Measurements from ENCODE around the gene CHAF1A.
A peak's percentile ranks its signal among the peaks of the same experiment; 100 is the strongest.

Gene CHAF1A

DNA sequence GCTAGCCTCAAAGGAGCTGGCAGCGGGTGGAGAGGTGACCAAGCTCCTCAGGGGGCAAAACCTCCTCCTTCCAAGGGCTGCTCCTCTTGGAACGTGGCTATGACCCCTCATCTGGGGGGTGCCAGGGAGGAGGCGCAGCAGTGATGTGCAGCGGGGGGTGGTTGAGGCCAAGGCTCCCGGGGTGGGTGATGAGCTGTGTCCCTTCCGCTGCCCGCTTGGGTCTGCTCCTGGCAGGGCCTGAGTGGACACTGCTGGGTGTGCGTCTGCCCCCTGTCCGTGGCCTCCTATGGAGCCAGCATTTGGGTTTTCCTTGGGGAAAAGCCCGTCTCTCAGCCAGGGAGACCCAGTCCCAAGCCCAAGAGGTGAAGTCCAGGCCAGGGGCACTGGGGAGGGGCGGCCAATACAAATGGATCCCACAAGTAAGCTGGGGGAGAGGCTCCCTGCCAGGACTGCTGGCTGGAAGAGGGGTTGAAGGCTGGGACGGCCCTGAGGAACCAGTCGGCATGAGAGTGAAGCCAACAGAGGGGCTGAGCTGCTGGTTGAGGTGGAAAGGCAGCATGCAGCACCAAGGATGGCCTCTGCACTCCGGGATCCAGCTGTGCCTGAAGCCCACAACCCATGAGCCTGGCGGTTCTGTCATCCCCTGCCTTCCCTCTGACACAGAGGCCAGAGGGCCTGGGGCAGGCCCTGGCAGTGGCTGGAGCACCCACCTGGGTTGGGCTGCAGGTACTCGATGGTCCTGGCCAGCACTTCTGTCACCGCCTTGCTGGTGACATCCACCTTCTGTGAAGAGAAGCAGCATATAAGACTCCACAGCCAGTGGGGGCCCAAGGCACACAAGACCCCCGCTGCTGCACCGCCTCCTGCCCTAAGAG is 36.4 kb upstream of the CHAF1A start:
- no peak for DNase-seq (ENCODE audit: low read depth in 4 of 4, low spot score in 1 of 4)

DNA sequence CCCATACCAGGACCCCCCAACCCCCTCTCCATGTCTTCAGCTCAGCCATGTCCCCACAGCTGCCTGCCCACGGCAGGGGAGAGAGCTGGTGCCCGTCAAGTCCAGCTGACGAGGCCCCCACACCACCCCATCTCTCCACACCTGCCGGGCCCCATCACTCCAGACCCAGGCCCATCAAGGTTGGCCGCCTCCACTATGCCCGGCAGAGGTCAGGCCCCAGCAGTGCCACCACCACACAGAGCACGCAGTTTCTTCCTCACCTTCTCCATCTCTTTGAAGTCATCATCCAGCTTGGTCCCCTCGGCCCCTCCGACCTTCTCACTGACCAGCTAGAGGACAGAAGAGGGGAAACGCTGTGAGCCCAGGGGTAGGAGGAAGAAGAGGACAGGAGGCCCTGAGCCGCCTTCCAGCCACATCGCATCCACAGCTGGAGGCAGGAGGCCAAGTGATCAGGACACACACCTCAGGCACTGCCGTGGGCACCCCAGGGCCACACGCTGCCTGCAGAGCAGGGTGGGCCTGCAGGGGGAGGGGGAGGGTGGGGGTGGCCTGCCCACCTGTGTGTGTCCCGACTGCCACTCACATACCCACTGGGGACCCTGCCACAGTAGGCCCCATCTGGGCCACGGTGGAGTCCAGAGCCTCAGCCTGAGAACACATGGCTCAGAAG is 35.6 kb upstream of the CHAF1A start:
- DNase-seq (ENCODE audit: low read depth in 4 of 4, low spot score in 1 of 4), result no peak

DNA sequence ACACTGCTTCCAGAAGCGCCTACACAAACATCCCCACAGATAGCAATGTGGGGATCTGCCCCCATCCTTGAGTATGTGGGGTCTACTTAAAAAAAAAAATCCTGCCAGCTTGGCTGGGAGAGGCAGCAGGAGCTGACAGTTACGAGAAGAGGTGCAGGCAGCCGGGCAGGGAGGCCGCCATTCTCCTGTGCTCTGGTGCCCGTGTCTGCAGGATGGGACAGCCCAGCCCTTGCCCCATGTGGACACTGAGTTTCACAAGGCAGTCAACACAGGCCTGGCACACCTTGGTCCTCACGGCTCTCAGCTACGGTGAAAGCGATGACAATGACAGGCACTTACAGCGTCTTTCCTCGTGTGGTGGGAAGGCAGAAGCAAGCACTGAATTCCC is 35.1 kb upstream of the CHAF1A start:
- DNase-seq (ENCODE audit: low read depth in 4 of 4, low spot score in 1 of 4), result no peak

DNA sequence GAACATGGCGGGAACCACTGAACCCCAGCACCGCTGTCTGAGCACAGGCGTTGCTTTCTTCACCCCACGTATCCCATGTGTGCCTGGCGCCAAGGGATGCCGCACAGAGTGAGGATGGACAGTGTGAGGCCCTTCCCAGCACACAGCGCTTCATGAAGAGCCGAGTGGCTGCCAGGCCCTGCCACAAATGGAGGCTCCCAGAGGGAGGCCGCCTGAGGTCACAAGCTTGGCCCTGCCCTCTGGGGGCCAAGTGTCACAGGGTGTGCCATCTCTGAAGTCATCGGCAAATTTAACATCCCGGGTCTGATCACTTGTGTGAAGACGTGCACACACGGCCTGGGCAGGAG is 34.7 kb upstream of the CHAF1A start:
- no peak for DNase-seq (ENCODE audit: low read depth in 4 of 4, low spot score in 1 of 4)

DNA sequence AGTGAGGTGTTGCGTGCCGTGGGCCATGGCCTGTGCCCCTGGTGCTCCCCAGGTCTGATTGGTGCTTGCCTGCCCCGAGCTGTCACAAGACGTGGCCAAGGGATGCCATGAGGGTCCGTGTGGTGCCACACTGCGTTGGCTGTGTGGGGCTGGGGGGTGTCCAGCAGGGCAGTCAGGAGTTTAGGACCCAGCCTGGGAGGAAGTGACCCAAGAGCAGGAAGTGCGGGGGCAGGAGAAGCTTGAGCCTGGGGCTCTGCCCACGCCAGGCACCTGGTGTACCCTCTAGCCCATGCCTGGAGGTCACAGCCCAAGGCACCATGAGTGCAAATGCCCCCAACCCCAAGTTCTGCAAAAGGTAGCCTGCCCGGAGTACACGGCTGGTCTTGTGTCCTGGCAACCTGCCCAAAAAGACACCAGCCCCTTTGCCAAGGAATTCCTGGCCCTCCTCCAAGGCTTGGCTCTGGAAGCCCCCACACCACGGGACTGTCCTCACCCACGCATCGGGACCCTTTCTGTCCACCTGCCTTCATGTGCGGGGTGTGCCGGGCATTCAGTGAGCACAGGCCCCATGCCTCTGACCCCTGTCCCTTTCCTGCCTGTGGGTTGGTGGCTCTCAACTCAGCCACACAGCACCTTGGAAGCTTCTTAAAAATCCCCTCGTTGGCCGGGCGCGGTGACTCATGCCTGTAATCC is 34.2 kb upstream of the CHAF1A start:
- DNase-seq (ENCODE audit: low read depth in 4 of 4, low spot score in 1 of 4), result no peak

DNA sequence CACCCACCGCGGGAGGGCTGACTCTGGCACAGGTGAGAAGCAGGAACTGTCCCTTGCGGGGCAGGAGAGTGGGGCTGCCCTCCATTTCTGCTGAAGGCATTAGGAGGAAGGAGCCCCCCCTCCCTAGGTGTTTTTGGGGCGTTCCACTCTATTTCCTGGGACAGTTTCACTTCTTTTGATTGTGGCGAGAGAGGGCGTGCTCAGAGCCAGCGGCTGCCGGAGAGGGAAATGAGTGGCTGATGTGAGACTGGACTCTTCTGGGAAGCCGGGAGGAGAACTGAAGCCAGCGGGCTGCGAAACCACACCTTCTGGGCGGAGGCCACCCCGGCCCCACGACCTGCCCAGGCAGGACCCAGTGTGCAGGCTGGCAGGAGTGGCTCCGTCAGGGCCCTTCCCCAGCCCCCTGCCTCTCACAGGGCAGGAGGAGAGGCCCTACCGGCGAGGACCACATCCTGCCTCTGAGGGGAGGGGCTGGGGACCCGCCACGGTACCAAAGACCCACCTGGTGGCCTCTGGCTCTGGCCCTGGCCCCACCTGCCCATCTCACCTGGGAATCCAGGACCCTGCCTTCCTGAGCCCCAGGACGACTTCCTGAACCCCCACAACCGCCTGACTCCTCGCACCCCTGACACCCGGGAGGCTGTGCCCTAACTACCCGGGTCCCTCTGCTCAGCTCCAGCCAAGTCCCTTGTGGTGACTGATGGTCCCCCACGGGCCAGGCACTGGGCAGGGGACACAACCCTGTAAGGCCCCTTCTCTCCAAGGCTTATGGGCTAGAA is 33.1 kb upstream of the CHAF1A start:
- DNase-seq (ENCODE audit: low read depth in 4 of 4, low spot score in 1 of 4), result peak in 3 of 4 experiments; percentile 28 to 67 (median 37)

DNA sequence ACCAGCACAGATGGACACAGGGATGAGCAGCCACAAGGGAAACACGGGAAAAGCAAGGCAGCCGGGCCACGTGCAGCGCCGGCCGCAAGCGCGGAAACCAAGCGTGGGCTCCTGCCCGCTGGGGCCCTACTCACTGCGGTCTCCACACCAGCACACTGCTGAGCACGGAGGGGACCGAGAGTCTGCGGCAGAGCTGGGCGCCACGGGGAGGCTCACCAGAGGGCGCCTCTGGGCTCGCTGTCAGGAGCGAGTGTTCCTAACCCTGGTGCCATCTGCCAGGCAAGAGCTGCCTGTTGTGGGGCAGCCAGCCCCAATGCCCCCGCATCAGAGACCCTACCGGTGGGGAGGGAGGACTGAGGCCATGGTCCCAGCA is 32.6 kb upstream of the CHAF1A start:
- DNase-seq (ENCODE audit: low read depth in 4 of 4, low spot score in 1 of 4), result peak; percentile 52 to 73 (median 58)

DNA sequence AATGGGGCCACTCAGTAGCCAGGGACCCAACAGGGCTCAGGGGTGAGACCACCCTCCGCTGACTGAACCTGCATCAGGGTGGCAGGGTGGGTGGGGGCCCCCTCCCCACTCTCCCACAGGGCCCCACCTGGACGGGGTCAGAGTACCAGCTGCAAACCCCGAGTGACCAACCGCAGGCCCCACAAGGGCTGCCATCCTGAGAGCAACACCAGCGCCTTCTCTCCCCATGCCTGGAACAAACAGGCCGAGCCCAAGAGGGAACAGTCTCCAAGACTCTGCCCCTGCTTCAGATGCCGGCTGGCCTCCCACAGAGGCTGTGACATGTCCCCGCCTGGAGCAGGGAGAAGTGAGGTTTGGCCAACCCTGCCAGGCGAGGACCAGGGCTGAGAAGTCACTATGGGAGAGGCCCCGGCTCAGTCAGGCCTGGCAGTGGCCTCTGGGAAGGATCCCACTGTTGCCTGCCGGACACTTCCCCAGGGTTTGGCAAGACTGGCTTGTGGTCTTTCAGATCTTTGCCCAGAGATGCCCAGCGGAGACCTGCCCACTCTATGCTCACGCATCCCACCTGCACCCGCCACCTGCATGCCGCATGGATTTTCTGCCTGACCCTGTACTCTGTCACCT is 31.9 kb upstream of the CHAF1A start:
- DNase-seq (ENCODE audit: low read depth in 4 of 4, low spot score in 1 of 4), result no peak

DNA sequence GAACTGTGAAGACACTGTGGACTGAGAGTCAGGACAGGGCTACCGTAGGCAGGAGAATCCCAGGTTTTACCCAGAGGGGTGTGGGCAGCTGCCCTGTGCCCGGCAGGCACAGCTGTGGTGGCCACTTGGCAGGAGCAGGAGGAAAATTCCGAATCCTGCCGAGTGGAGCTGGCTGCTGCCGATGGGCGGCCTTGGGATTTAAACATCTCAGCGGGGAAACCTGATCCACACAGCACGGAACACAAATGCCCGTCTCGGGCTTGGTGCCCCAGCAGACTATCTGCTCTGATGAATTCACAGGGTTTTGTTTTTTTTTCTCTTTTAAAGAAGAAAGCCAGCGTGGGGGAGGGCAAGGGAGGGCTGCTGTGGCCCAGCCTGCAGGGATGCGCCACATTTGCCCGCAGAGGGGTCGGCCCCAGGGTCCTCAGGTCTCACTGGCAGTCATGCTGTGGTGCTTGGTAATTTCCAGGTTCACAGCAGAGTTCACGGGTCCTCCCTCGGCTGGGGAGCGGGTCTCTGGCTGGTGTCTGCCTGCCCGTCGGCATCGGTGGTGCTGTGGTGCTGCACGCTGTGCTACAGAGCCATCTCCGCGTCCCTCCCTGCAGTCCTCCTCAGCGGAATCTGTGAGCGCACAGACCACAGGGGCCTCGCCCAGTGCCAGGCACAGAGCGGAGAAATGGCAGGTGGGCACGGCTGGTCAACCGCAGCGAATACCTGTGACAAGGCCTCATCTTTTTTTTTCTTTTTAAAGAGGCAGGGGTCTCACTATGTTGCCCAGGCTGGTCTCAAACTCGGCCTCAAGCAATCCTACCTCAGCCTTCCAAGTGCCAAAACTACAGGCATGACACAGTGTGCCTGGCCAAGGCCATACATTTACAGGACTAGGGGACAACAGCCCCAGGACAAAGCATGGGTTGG is 30.9 kb upstream of the CHAF1A start:
- DNase-seq (ENCODE audit: low read depth in 4 of 4, low spot score in 1 of 4), result no peak

DNA sequence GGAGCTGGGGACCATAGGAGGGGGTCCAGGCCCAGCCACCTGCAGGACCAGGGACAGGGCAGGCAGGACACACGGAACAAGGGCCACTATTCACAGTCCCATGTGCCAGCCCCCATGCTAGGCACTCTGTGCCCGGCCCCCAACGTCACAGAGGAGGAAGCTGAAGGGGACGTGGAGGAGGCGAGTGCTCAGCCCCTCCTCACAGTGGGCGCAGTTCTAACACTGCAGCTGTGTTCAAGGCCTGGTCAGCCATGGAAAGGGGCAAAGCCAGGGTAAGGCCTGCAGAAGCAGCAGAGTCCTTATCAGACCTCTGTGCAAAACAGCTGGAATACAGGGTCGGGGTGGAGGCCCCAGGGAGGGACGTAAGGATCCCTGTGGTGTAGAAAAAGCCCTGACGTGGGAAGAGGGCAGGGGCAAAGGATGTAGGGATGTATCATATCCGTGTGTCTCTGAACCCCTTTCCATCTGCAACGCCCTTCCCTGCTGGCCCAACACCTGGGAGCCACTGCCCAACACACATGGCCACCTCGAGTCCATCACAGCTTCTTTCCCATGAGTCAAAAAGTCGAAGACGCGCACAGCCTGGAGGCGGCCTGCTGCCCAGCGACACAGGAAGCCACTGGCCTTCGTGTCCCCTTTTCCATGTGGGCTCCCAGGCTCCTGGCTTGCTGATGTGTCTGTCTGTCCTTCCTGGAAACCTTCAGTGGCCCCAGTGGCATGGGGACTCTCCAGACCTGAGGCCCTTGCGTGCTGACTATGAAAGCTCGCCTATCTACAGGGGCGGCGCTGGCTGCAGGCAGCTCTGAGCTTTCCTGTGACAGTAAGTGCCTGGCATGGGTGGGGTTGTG is 30.1 kb upstream of the CHAF1A start:
- no peak for DNase-seq (ENCODE audit: low read depth in 4 of 4, low spot score in 1 of 4)

DNA sequence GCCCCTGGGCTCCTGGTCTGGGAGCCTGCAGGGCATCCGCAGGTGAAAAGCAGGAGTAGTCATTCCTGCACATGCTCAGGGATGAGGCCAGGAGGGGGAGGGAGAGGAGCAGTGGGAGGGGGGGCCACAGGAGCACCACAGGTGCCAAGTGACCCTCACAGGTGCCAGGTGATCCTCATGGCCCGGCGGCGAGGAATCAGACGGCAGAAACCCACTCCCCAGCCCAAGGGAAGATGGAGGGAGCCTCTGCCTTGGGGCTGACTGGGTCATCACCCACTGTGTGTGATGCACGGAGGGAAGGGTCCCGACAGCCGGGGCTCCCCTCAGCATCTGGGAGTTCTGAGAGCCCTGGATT is 29.4 kb upstream of the CHAF1A start:
- DNase-seq (ENCODE audit: low read depth in 4 of 4, low spot score in 1 of 4), result no peak

DNA sequence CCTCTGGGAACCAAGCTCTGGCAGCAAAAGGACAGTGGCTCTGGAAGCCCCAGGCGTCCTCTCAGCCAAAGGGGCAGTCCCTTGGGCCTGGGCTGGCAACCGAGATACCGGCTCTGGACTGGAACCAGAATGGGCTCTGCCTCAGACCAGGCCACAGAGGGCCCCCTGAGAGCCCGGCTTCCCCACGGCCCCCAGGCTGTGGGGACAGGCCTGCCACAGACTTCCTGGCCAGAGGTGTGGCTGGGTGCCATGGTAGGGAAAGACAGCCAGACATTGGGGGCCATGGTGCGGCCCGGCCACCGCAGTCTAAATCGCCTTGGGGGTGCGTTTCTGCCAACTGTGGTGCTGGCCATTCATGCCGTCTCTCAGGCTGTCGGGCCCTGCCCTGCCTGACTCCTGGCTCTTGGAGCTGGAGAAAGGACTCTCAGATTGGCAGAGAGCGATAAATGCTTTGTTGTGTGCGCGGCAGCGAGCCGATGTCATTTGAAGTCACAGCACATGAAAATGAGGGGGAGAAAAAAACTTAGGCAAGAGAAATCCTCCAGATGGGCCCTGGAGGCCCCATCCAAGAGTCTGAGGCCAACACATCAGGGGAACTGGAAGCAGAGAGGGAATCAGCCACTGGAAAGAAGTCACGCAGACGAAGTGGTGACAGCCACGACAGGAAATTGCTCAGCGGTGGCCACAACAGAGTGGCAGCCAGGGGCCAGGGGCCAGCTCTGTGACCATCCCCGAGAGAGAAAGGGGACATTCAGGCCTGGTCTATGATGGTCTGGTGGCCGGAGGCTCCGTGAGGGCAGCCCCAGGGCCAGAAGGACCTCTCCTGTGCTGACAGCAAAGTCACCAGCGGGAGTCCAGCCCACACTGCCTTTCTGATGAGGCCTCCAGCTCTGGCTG is 28.6 kb upstream of the CHAF1A start:
- DNase-seq (ENCODE audit: low read depth in 4 of 4, low spot score in 1 of 4), result no peak

DNA sequence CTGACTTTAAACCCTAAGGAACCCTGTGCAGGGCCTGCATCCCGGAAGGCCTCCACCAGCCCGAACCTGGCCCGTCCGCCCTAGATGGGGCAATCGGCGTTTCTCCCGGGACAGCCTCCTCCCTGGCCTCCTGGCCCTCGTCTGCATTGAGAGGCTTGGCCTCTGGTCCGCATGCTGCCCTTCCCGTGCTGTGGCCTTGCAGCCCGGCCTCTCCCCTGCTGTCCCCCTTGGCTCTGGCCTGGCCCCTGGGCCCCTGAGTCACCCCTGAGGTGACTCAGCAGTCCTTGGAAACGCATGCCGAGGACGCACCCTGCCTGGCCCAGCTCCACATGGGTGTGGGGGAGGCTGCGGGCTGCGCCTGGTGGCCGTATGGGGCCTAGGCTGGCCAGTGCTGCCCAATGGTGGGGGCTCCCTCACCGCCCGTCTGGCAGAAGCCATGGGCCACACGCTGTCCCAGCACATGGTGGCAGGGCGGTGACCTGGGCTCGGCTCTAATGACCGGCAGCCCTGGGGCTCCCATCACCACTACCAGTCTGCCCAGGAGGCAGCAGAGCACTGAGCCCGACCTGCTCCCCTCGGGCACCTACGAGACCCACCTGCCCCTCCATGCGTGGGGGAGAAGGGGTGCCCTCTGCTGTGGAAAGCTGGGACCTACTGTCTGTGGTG is 27.8 kb upstream of the CHAF1A start:
- DNase-seq (ENCODE audit: low read depth in 4 of 4, low spot score in 1 of 4), result no peak

DNA sequence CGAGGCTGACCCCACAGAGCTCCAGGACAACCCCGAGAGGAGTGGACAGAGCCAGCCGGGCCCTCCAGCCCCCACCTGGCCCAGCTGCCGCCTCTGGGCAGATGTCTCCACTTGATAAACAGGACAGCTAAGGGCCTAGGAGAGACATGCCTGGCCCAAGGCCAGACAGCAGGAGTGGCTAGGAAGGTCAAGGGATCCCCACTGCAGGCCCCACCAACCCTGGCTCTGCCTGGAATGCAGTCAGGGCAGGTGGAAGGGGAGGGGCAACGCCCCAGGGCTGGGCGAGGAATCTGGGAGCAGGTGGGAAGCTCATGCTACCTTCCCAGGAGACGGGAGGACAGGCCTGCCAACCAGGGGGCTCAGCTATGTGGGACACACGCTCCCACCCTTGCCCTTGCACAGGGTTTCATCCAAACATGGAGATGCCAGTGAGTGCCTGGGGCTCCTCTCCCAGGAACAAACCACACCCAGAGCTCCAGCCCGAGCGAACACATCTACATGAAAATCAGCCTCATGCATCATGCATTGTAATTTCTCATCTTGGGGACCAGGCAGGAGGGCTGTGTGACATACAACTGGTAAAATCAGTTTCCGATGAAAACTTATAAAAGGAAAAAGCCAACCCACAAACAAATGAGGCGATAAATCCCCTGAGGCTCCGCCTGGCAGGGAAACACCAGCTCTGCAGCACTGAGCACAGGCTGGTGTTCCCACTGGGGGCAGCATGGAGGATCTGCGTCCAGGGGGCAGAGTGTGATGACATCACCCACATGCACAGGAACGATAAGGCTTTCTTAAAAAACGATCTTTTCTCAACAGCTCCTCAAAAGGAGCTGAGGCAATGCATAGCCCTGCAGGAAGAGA is 27.0 kb upstream of the CHAF1A start:
- no peak for DNase-seq (ENCODE audit: low read depth in 4 of 4, low spot score in 1 of 4)

DNA sequence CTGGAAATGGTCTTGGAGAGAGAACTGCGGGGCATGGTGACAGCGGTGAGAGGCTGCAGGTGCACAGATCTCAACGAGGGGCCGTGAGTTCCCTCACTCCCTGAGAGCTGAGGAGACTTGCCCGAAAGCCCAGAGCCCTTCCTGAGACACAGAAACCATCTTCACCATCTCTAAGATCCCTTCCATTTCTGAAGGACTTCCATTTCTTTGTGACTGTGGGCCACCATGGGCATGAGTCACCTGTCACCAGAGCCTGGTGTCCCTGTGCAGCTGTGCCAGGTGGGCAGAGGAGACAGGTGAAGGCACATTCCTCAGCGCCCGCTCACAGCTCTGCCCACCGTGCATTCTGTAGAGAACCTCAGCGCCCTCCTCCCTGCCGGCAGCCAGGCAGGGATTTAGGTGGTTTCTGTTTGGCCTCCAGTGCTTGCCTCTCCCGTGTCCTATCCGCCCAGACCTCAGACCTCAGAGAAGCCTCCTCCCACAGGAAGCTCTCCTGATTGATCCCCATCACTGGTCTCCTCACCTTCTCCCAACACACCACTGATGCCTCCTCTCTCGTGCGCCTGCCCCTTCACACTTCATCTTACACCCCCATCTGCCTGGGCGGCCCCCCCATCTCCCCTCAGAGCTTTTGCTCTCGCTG is 26.3 kb upstream of the CHAF1A start:
- no peak for DNase-seq (ENCODE audit: low read depth in 4 of 4, low spot score in 1 of 4)

DNA sequence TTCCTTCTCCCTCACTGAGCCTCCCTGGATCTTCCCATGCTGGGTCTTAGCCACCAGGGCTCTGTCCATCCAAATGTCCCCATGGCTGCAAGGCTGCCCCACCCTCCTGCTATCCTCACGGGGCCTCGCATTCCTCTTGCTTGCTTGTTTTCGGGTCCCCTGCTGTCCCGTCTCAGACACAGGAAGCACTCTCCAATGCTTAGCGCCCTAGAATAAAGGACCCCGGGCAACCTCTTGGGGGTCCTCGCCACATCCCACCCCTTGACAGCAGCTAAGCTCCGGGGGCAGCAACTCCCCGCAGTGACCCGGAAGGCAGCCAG is 25.8 kb upstream of the CHAF1A start:
- no peak for DNase-seq (ENCODE audit: low read depth in 4 of 4, low spot score in 1 of 4)
